Activated CD4-positive, alpha-beta T cell treated with anti-CD3 and anti-CD28 coated beads, Interleukin-2, amount 50 U/mL, for 16 hours (primary cell): Measurements from ENCODE around the gene CELA2A.
A peak's percentile ranks its signal among the peaks of the same experiment; 100 is the strongest.
"Not testable (repeated sequence)": the region's sequence is repeated elsewhere in the genome, so short reads cannot be mapped to it uniquely, and the experiment has no call there.

Experiments used
- DNase-seq: peaks from one replicate; pipeline ENCODE4 v3.0.0-alpha.2; 2020

CELA2A gene

DNA sequence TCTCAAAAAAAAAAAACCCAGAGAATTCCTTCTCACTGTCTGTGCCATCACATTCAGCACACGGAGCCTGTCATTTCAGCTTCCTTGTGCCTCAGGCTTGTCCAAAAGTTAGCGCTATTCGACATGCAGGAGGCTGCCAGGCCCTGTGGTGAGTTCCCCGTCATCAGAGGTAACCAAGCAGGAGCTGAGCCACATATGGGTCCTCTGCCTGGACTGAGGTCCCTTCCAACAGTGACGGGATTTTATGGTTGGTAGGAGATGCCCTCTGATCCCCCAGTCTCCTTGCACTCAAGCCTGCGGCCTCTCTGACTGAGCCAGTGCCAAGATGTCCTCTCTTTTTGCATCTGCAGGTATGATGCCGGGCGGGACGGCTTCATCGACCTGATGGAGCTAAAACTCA is 31.0 kb upstream of the CELA2A start:
- no peak for DNase-seq

DNA sequence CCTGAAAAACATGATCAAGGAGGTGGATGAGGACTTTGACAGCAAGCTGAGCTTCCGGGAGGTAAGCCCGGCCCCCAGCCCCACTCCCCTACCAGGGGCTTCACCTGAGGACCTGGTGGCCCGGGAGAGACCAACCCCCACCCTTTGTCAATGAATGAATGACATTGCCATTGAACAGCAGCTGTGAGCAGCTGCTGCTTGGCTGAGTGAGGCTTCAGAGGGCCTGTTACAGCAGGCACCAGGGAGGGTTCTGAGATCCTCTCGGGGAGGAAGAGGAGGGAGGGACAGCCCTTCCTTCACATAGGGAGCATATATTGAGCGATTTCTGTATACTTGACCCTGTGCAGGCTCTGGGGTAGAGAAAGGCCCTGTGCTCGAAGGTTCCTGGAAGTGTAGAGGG is 30.6 kb upstream of the CELA2A start:
- no peak for DNase-seq

DNA sequence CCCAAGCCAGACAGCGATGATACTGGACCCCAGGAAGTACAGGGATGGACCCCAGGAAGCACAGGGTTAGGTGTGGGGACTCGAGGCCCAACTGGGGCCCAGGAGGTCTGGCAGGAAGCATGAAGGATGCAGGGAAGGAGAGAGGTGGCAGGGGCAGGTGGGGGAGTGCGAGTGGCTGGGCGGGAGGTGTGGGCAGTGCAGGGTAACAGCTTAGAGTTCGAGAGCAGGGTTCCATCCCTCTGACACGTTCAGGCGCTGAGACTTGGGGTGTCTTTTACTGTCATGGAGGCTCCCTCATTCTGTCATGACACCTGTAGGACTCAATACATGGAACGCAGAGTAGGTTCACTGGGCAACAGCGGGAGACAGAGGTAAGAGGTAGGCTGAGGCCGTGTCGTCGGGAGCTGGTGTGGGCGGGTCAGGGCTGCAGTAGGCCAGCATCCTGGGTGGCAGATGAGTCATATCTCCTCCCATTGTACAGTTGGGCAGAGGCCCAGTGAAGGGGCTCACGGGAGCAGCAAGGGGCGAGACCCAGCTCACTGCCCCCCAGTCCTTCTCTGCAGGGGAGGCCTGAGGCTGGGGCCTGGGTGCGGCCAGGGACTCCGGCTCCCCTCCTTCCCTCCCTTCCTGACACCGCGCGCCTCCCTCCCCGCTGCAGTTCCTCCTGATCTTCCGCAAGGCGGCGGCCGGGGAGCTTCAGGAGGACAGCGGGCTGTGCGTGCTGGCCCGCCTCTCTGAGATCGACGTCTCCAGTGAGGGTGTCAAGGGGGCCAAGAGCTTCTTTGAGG is 29.8 kb upstream of the CELA2A start:
- DNase-seq, result no peak

DNA sequence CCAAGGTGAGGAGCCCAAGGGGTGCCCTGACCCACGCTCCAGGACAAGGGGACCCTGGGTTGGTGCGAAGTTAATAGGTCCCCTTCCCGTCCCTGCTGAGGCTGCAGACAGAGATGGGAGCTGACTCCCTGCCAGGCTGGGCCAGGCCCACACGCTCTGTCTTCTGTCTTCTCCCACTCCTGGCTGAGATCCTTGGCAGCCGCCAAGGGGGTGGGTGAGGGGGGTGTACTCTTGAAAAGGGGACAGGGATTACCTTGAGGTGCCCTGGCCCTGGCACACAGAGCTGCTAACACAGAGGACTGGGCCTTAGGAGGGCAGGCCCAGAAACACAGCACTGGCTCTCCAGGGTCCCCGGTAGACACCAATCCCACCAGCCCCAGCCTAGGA is 29.3 kb upstream of the CELA2A start:
- no peak for DNase-seq

DNA sequence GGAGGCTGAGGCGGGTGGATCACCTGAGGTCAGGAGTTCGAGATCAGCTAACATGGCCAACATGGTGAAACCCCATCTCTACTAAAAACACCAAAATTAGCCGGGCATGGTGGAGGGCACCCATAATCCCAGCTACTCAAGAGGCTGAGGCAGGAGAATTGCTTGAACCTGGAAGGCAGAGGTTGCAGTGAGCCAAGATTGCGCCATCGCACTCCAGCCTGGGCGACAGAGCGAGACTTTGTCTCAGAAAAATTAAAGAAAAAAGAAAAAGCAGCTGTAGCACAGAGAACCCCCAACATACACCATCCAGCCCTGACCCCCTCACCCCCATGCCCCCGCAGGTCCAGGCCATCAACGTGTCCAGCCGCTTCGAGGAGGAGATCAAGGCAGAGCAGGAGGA is 28.3 kb upstream of the CELA2A start:
- DNase-seq, result not testable (repeated sequence)

DNA sequence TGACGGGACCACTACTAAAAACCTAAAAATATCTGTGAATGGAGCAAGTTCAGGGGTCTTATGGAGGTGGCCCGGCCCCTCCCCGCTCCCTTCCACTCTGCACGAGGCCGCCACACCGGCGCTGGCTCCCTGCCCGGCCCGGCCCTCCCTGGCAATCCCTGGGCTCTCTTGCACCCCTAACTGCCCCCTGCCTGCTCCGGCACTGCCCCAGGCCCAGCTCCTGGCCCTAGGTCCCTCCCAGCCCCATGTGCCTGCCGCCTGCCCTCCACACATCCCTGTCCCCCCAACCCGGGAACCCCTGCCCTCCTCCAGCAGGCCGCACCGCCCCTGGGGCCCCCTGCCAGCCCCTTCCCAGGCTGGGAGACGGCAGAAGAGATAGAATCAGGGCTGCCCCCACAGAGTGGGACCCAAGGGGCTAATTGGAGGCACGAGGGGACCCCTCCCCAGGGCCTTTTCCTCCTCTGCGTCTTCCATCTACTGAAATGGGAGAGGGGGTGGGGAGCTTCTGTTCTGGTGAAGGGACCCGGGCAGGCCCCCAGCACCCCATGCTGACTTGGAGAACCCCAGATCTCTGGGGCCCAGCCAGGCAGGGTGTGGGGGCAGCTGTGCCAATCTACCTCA is 27.6 kb upstream of the CELA2A start:
- DNase-seq, result no peak

DNA sequence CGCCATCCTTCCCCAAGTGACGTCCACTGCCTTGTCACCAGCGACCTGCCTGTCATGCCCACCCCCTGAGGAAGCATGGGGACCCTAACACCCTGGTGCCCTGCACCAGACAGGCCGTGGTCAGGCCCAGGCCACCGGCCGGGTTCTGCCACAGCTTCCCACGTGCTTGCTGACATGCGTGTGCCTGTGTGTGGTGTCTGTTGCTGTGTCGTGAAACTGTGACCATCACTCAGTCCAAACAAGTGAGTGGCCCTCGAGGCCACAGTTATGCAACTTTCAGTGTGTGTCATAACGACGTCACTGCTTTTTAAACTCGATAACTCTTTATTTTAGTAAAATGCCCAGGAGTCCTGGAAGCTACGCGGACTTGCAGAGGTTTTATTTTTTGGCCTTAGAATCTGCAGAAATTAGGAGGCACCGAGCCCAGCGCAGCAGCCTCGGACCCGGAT is 26.8 kb upstream of the CELA2A start:
- DNase-seq, result no peak

DNA sequence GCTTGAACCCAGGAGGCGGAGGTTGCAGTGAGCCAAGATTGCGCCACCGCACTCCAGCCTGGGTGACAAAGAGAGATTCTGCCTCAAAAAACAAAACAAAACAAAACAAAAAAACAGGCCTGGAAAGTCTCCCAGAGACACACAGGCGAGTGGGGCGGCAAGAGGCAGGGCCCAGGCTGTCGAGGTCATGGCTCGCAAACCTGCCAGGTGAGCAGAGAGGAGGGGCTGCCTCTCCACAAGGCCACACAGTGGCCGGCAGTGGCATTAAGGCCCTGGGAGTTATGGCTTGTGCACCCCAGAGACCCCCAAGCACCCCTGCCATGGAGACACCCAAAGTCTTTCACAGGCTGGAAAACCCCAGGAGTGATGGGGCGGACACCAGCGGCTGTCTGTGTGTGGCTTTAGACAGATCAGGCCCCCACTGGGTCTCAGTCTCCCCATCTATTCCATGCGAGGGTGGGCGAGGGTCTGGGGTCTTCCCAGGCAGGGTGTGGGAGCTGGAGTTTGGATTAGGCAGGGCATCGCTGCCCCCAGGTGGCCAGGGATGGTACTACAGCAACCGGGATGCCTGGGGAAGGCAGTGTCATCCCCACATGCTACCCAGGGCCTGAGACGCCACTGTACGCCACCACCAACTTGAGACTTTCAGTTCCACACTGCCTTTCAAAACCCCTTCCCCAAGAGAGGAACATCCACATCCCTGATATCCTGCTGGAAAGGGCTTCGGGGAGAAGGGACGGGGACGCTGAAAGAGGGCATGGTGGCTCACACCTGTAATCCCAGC is 25.6 kb upstream of the CELA2A start:
- DNase-seq, result peak; percentile 74

DNA sequence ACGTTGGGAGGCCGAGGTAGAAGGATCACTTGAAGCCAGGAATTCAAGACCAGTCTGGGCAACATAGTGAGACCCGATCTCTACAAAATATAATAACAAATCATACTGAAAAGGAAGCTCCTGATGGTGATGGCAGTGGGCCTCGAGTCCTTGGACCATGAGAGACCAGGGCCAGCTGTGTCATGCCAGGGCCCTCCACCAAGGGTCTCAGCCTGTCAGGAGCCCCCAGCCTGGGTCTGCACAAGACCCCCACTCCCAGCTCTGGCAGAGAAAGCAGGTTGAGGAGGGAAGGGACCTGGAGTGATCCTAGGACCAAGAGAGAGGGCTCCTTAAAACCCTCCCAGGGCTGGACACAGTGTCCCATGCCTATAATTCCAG is 25.0 kb upstream of the CELA2A start:
- DNase-seq, result no peak

DNA sequence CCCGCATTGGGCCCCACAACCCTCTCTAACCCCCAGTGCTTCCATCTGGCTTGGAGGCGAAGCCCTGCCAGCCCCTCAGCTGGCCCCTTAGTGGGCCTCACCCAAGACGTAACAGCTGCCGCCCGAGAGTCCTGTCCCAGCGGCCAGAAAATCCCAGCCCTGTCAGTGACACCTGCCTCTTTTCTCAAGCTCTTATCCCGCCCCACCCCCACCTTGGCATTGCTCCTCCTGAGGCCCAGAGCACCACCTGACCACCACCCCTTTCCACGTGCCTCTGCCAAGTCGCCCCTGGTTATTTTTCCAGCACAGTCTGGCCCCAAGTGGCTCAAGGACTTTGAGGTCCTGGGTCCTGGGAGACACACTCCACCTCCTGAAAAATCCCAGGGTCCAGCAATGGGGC is 24.2 kb upstream of the CELA2A start:
- no peak for DNase-seq

DNA sequence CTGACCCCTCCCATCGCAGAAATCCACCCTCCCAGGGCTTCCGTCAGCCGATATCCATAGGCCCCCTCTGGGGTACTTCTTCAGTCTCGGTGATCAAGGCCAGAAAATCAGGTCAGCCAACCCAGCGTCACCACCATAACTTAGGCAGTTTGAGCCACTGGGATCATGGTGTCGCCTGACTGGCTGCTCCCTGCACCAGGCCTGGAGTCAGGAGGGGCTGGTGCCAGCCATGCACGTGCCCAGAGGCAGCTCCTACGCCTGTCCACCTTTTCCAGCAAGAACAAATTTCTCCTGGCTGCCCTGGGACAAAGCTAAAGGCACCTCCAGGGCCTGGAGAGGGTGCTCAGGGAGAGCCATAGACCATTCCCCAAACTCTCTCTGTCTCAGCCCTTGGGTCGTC is 23.1 kb upstream of the CELA2A start:
- DNase-seq, result no peak

DNA sequence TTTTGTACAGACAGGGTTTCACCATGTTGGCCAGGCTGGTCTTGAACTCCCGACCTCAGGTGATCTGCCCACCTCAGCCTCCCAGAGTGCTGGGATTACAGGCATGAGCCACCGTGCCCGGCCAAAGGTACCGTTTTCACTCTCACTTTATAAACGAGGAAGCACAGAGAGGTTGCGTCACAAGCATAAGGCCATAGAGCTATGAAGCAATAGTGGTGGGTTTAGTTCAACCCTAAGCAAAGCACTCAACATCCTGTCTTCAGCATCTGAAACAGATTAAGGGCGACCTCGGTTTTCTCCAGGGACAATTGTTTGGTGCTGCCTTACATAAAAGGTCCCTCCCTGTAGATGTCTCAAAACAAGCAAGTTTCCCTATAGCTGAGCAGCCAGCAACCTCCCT is 21.8 kb upstream of the CELA2A start:
- not testable (repeated sequence) for DNase-seq

DNA sequence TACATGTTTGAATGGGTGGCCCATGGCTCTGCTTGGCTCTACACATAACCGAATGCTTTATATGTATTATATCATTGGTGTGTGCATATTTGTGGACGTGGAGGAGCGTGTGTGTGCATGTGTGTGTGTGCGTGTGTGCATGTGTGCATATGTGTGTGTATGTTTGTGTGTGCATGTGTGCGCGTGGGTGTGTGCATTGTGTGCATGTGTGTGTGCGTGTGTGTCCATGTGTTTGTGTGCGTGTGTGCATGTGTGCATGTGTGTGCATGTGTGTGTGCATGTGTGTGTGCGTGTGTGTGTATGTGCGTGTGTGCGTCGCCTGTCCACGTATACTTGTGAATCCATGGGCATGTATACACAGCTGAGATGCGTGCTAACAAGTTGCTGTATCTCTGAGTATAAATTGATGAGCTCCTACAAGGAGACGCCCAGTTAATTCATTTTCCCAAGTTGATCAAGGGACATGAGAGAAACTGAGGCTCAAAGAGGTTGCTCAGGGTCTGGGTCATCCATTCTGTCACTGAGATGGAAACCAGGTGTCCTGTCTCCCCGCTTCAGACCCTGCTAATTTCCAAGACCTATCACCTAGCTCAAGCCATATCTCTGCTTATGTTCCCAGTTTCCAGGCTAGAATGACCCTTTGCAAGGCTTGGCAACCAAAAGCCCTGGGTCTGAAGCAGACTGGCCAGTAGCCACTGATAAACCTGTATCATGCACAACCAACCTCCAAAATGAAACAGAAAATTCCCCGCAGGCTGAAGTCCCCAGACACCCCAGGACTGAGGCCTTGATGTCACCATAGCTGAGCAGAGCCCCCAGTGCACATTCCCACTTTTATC is 21.1 kb upstream of the CELA2A start:
- no peak for DNase-seq

DNA sequence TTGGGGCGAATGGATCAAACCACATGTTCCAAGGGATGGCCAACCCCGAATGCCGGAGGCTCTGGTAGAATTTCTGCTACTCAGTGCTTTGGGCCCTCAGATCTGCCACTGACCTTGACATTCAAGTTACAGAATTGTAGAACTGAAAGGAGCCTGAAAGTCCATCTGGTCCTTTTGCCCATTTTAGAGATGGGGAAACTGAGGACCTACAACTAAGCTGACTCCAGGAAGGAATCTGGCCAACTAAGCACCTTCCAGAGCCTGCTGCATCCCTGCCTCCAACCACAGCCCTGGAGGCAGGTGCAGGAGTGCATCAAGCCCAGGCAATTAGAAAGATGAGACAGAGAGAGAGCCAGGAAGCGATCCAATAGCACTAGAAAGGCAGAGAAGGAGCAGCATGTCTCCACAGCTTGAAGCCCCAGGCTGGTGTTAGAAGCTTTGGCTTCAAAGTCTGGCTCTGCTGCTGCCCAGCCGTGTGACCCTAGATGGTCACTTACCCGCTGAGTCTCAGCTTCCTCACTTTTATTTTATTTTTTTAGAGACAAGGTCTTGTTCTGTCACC is 19.6 kb upstream of the CELA2A start:
- DNase-seq, result no peak

DNA sequence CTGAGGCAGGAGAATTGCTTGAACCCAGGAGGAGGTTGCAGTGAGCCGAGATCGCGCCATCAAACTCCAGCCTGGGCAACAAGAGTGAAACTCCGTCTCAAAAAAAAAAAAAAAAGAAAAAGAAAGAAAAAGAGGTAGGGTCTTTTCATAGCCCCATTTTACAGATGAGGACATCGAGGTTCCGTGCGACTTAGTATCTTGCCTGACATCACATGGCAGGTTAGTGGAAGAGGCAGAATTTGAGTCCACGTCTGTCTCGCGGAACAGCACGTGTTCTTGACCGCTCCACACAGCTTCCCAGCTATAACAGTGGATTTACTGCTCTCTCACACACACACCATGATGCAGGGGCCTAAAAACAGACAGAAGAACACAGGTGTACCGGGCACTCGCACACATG is 17.2 kb upstream of the CELA2A start:
- no peak for DNase-seq

DNA sequence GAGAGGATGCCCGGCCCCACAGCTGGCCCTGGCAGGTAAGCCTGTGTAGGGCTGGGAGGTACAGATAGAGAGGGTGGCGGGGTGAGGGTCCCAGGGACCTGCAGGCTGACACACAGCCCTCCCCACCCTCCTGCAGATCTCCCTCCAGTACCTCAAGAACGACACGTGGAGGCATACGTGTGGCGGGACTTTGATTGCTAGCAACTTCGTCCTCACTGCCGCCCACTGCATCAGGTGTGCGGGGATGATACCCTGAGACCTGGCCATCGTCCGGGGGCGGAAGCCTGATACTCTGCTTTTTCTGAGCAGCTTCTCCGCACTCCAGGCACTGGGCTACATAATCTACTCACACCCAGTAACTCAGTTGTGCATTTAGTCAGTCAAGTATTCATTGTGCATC is 16.2 kb upstream of the CELA2A start:
- no peak for DNase-seq

DNA sequence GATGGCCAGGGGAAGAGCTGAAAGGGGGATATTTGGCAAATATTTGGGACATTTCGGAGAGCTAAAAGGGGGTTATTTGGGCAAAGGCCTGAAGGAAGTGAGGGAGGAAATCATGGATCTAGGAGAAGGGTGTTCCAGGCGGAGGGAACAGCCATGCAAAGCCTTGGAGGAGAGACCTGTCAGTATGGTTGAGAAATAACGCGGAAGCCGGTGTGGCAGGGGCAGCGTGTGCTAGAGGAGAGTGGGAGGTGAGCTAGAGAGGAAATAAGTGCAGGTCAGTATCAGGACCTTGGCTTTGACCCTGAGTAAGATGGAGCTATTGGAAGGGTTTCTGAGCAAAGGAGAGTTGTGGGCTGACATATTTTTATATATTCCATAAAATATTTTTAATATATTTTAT is 15.3 kb upstream of the CELA2A start:
- DNase-seq, result no peak

DNA sequence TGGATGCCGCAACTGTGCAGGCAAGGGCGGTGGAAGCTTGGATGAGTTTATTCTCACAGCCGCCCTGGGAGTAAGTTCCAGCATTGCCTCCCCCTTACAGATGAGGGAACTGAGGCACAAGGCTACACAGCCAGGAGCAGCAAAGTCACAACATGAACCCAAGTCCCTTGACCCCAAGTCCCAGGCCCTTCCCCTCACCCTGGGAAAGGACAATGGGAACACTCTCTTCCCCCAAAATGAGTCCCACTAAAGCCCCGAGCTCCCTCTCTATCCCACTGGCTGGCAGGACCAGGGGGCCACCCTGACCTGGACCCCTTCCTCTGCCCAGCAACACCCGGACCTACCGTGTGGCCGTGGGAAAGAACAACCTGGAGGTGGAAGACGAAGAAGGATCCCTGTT is 14.4 kb upstream of the CELA2A start:
- DNase-seq, result no peak

DNA sequence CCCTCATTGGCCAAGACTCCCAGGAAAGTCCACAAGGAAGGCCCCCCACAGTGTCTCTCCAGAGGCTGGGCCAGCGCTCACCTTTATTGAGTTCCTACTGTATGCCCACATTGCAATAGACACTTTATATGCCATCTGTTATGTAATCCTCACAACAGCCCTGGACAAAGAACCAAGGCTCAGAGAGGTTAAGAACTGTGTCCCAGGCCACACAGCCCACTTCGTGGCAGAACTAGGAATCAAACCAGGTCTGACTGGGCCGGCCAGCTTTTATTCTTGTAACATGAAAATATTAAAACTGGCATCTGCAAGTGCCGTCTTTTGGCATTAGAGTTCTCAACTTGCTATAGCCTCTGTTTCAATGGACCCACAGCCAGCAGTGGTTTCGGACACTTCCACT is 13.8 kb upstream of the CELA2A start:
- DNase-seq, result no peak

DNA sequence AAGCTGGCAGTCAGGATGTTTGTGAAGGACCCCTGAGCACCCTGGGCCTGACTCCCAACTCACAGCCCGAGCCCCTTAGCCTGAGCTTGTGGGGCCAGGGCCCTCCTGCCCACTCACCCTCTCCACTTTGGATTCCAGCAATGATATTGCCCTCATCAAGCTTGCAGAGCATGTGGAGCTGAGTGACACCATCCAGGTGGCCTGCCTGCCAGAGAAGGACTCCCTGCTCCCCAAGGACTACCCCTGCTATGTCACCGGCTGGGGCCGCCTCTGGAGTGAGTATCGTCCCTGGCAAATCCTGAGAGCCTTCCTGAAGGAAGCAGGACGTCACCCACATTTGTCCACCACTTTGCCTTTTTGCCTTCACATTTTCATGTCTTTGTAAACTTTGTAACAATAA is 13.3 kb upstream of the CELA2A start:
- DNase-seq, result no peak

DNA sequence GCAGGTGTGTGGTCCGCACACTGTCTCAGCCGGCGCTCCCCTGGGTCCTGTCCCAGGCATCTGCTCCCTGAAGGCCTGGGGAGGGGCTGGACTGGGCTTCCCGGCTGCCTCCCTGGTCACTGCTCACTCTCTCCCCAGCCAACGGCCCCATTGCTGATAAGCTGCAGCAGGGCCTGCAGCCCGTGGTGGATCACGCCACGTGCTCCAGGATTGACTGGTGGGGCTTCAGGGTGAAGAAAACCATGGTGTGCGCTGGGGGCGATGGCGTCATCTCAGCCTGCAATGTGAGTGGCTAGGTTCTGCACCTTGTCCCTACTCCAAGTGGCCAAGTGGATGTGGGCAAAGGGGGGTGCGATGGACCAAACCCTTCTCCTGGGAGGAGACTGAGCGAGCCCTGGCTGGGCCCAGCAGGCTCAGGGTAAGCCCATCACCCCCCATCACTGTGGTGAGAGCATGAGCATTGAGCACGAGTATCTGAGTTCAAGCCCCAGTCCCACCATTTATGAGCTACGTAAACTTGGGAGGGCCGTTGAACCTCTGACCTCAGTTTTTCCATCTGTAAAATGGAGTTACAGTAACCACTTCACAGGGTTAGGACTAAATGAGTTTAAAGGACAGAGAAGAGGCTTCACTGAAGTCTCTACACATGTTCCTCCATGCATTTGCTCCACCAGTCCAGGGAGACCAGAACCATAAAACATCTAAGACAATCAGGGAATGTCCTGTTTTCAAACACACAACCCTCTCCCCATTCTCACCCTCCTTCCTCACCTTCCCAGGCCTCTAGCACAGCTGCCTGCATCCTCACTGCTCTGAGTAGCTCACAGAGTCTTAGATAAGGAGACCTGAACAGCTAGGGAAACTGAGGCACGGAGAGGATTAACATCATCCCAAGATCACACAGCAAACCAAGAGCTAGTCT is 11.8 kb upstream of the CELA2A start:
- DNase-seq, result no peak
